B cell (primary cell): ENCODE data around the gene STX8. TPM values are rescaled to one million over a fixed set of nuclear protein-coding genes. Genes with fewer than 3 reads are reported as not detected.

Experiments used
- ATAC-seq: fragments of 200-7000 bp; cut with Tn5 transposase; one replicate; pipeline ENCODE4 v1.10.0; 2021; ENCODE audit warnings: low read depth, mild to moderate bottlenecking, moderate number of reproducible peaks, moderate library complexity
- CTCF ChIA-PET: fragments of 350-600 bp; sonication (Branson Sonifier 250); formaldehyde crosslinking; loops from one replicate; lab custom pipeline; 2021; ENCODE audit warnings: antibody characterized with exemption, inconsistent platforms; lab: Charles Lee
- POLR2A ChIA-PET: fragments of 350-600 bp; sonication (Branson Sonifier 250); formaldehyde crosslinking; loops from one replicate; lab custom pipeline; 2021; ENCODE audit warnings: antibody characterized with exemption; lab: Charles Lee
- DNase-seq: peaks from one replicate; pipeline ENCODE4 v3.0.0; 2013
- H2AFZ ChIP-seq: 2 replicates; pipeline ENCODE4 v1.6.1; 2012; ENCODE audit warnings: mild to moderate bottlenecking, low read depth, low read length; ENCODE audit not compliant: insufficient read depth, poor library complexity, severe bottlenecking
- H3K27ac ChIP-seq, 2 donors: 1 replicate in 1 of 2; 2 replicates in 1 of 2; pipeline ENCODE4 v1.5.1; 2012 to 2013; ENCODE audit warnings: low read length in 2 of 2, mild to moderate bottlenecking in 2 of 2, moderate library complexity in 1 of 2
- H3K27me3 ChIP-seq, 4 experiments: fragments of 200-600 bp in 1 of 4; sonication (generic) in 1 of 4; replicated peaks in 1 of 4; 1 replicate in 2 of 4; 2 replicates in 2 of 4; pipeline versions ENCODE4 v1.6.1 to v1.7.0; 2013 to 2016; ENCODE audit warnings: low read length in 3 of 4, mild to moderate bottlenecking in 2 of 4, mixed read lengths in 1 of 4, moderate library complexity in 1 of 4; ENCODE audit not compliant: insufficient read depth in 4 of 4, control insufficient read depth in 3 of 4; ENCODE audit errors: control extremely low read depth in 1 of 4
- H3K36me3 ChIP-seq, 2 experiments: replicated peaks in 1 of 2; 1 replicate in 1 of 2; 2 replicates in 1 of 2; pipeline versions ENCODE4 v1.6.1 to v1.7.1; 2013; ENCODE audit warnings: low read length in 1 of 2; ENCODE audit not compliant: insufficient read depth in 2 of 2, control insufficient read depth in 1 of 2; ENCODE audit errors: control extremely low read depth in 1 of 2, extremely low read depth in 1 of 2
- H3K4me1 ChIP-seq, 2 donors: fragments of 200-600 bp in 1 of 2; sonication (generic) in 1 of 2; 1 replicate in 1 of 2; 2 replicates in 1 of 2; pipeline versions ENCODE4 v1.5.1 to v1.6.1; 2013 to 2017; ENCODE audit warnings: low read length in 2 of 2; ENCODE audit not compliant: control insufficient read depth in 2 of 2, insufficient read depth in 2 of 2
- H3K4me2 ChIP-seq: replicated peaks from 2 replicates; pipeline ENCODE3; 2012; ENCODE audit warnings: mild to moderate bottlenecking, low read depth, low read length; ENCODE audit not compliant: poor library complexity, severe bottlenecking
- H3K4me3 ChIP-seq, 5 experiments: fragments of 200-600 bp in 1 of 5; sonication (generic) in 1 of 5; 1 replicate in 3 of 5; 2 replicates in 2 of 5; pipeline versions ENCODE4 v1.5.1 to v1.7.0; 2011 to 2016; ENCODE audit warnings: low read length in 4 of 5, mild to moderate bottlenecking in 4 of 5, low read depth in 2 of 5, control low read depth in 1 of 5, moderate library complexity in 1 of 5; ENCODE audit not compliant: insufficient read depth in 1 of 5; ENCODE audit errors: control extremely low read depth in 1 of 5, extremely low read depth in 1 of 5
- H3K79me2 ChIP-seq: fragments of 200-600 bp; sonication (generic); one replicate; pipeline ENCODE4 v1.6.0; 2016; ENCODE audit warnings: low read length; ENCODE audit not compliant: control insufficient read depth, insufficient read depth
- H3K9ac ChIP-seq: fragments of 200-600 bp; sonication (generic); 2 replicates; pipeline ENCODE4 v1.6.1; 2017; ENCODE audit warnings: mild to moderate bottlenecking, low read length, moderate library complexity
- H3K9me3 ChIP-seq, 3 donors: one replicate each; pipeline versions ENCODE4 v1.6.1 to v1.7.1; 2013; ENCODE audit warnings: low read length in 2 of 3; ENCODE audit not compliant: control insufficient read depth in 2 of 3, insufficient read depth in 1 of 3; ENCODE audit errors: control extremely low read depth in 1 of 3
- H4K20me1 ChIP-seq: 2 replicates; pipeline ENCODE4 v1.6.0; 2012; ENCODE audit warnings: mild to moderate bottlenecking, low read length; ENCODE audit not compliant: insufficient read depth, control insufficient read depth, poor library complexity, severe bottlenecking
- H3K27ac Mint-ChIP-seq: one replicate; pipeline ENCODE4 v1.8.0; 2021; ENCODE audit warnings: mixed read lengths
- H3K27me3 Mint-ChIP-seq: one replicate; pipeline ENCODE4 v1.8.0; 2021; ENCODE audit warnings: mixed read lengths
- H3K4me1 Mint-ChIP-seq: one replicate; pipeline ENCODE4 v1.8.0; 2021; ENCODE audit warnings: mixed read lengths
- H3K4me3 Mint-ChIP-seq: one replicate; pipeline ENCODE4 v1.8.0; 2021; ENCODE audit warnings: mixed read lengths
- H3K9me3 Mint-ChIP-seq: one replicate; pipeline ENCODE4 v1.8.0; 2022; ENCODE audit warnings: mixed read lengths; ENCODE audit not compliant: insufficient read depth
- CTCF ChIP-seq: fragments of 200-600 bp; IDR thresholded peaks from one replicate; pipeline ENCODE4 v1.8.0; 2022; ENCODE audit warnings: antibody characterized with exemption, mild to moderate bottlenecking
- EZH2 ChIP-seq: IDR thresholded peaks from 2 replicates; pipeline ENCODE4 v1.6.1; 2012; ENCODE audit warnings: borderline replicate concordance, low read depth, mild to moderate bottlenecking, moderate library complexity, low read length; ENCODE audit not compliant: insufficient read depth, poor library complexity, severe bottlenecking
- WGBS: methylation state at CpG from one replicate; pipeline ENCODE4 v1.1.5; 2013; ENCODE audit warnings: missing lambda C conversion rate; ENCODE audit not compliant: insufficient coverage; 5-methylcytosine and 5-hydroxymethylcytosine counted together
- intact Hi-C: fragments of 100-400 bp; cut with micrococcal nuclease; formaldehyde crosslinking; loops from one replicate; pipeline ENCODE4 v1.10.0; 2022
- polyA plus RNA-seq: library from polyadenylated mRNA; depleted of rRNA; stranded (reverse); fragments of >200 nt; gene quantifications from 2 replicates; pipeline ENCODE4 v1.2.3, GENCODE V29; 2012
- total RNA-seq, 2 donors: library from RNA; stranded (reverse); fragments of 120-200 nt in 1 of 2; gene quantifications; 1 replicate in 1 of 2; 2 replicates in 1 of 2; pipeline versions ENCODE4 v1.2.3 to v1.2.4, GENCODE V29; 2013 to 2022

The STX8 gene
- total and polyA plus RNA-seq, 2 donors (not counting 1 experiment from before 2014, with no cell fraction given): 35.8 to 61.5 TPM

GRCh38 chr17:9244066-9245052 lies 331.3 kb downstream of the STX8 start:
- intact Hi-C loops: no loop called here
- no peaks in the 10 kb centered on the region for H3K9me3 Mint-ChIP-seq
- no peak overlapping the region for H3K27ac ChIP-seq
- H2AFZ ChIP-seq: no peak overlapping the region
- TF ChIP-seq CTCF (no peak), EZH2 (no peak)
- peaks cover 7 to 15% of the 10 kb centered on the region in 2 donors for H3K4me1 ChIP-seq
- H3K4me1 Mint-ChIP-seq: peaks cover 10% of the 10 kb centered on the region
- POLR2A ChIA-PET: no interaction called here
- no peak overlapping the region for H3K9ac ChIP-seq
- 98% methylated on average over 15 of the region's 21 CpGs for WGBS
- H3K9me3 ChIP-seq: no peaks in the 10 kb centered on the region
- H3K27me3 Mint-ChIP-seq: no peaks in the 10 kb centered on the region
- H3K27ac Mint-ChIP-seq: no peak overlapping the region
- H3K4me3 ChIP-seq: no peak overlapping the region
- H4K20me1 ChIP-seq: no peaks in the 10 kb centered on the region
- H3K79me2 ChIP-seq: no peaks in the 10 kb centered on the region
- H3K27me3 ChIP-seq: peaks cover 0 to under 1% (median 0%) of the 10 kb centered on the region in 4 experiments
- CTCF ChIA-PET: no interaction called here
- no peak for ATAC-seq
- H3K4me3 Mint-ChIP-seq: no peak overlapping the region
- DNase-seq: no peak
- no peak overlapping the region for H3K4me2 ChIP-seq
- H3K36me3 ChIP-seq: peaks cover 0 to under 1% of the 10 kb centered on the region in 2 experiments

GRCh38 chr17:9242983-9243382 lies 332.6 kb downstream of the STX8 start:
- H4K20me1 ChIP-seq: no peaks in the 10 kb centered on the region
- H2AFZ ChIP-seq: no peak overlapping the region
- TF ChIP-seq CTCF (no peak), EZH2 (no peak)
- Mint-ChIP-seq H3K4me1 (peaks cover 20% of the 10 kb centered on the region), H3K27ac (no peak overlapping the region), H3K27me3 (peaks cover 3% of the 10 kb centered on the region), H3K4me3 (no peak overlapping the region), H3K9me3 (no peaks in the 10 kb centered on the region)
- POLR2A ChIA-PET: no interaction called here
- H3K27ac ChIP-seq: no peak overlapping the region
- WGBS: 92% methylated on average over 8 of the region's 8 CpGs
- H3K9me3 ChIP-seq: no peaks in the 10 kb centered on the region
- H3K4me2 ChIP-seq: no peak overlapping the region
- H3K4me3 ChIP-seq: no peak overlapping the region
- DNase-seq (no peak), ATAC-seq (no peak)
- H3K4me1 ChIP-seq: peaks cover 13 to 20% of the 10 kb centered on the region in 2 donors
- H3K9ac ChIP-seq: no peak overlapping the region
- no peaks in the 10 kb centered on the region for H3K36me3 ChIP-seq
- peaks cover 0 to 5% (median 0%) of the 10 kb centered on the region in 4 experiments for H3K27me3 ChIP-seq
- CTCF ChIA-PET: no interaction called here
- no peaks in the 10 kb centered on the region for H3K79me2 ChIP-seq
- intact Hi-C loops: no loop called here
